HepG2 (cell line): ENCODE data around the gene PIH1D2. TPM values are rescaled to one million over a fixed set of nuclear protein-coding genes. Genes with fewer than 3 reads are reported as not detected.

ENCODE experiments used
- ATAD3A ChIP-seq: sonication (generic); formaldehyde crosslinking; IDR thresholded peaks from 2 replicates; pipeline ENCODE4 v1.4.0; 2020; ENCODE audit warnings: missing genetic modification reagents
- BATF2 ChIP-seq: sonication (generic); formaldehyde crosslinking; IDR thresholded peaks from 2 replicates; pipeline ENCODE4 v1.8.0; 2022; ENCODE audit warnings: mild to moderate bottlenecking, missing genetic modification reagents, moderate library complexity
- HNF4A ChIP-seq: sonication (generic); formaldehyde crosslinking; IDR thresholded peaks from 2 replicates; pipeline ENCODE4 v1.4.0; 2020; ENCODE audit warnings: missing genetic modification reagents
- HOXA5 ChIP-seq: sonication (generic); formaldehyde crosslinking; IDR thresholded peaks from 2 replicates; pipeline ENCODE4 v1.4.0; 2020; ENCODE audit warnings: missing genetic modification reagents
- HOXA7 ChIP-seq: sonication (generic); formaldehyde crosslinking; IDR thresholded peaks from 2 replicates; pipeline ENCODE4 v1.8.1; 2022; ENCODE audit warnings: mild to moderate bottlenecking, missing genetic modification reagents, moderate library complexity
- KLF13 ChIP-seq: sonication (generic); formaldehyde crosslinking; IDR thresholded peaks from 2 replicates; pipeline ENCODE4 v1.4.0; 2020; ENCODE audit warnings: mild to moderate bottlenecking, missing genetic modification reagents
- MXD3 ChIP-seq: IDR thresholded peaks from 2 replicates; pipeline ENCODE4 v1.6.1; 2016; ENCODE audit warnings: mild to moderate bottlenecking, missing biosample characterization, missing genetic modification reagents
- SOX13 ChIP-seq, 3 experiments: fragments of 450-650 bp in 1 of 3; sonication (generic) in 1 of 3; formaldehyde crosslinking in 1 of 3; IDR thresholded peaks in 2 of 3; conservative IDR thresholded peaks in 1 of 3; 2 replicates each; pipeline versions ENCODE4 v1.5.0 to v1.6.1; 2016 to 2020; ENCODE audit warnings: antibody characterized with exemption in 1 of 3, mild to moderate bottlenecking in 1 of 3, missing compliant biosample characterization in 1 of 3, missing genetic modification reagents in 1 of 3, moderate library complexity in 1 of 3
- TFAP4 ChIP-seq: sonication (generic); IDR thresholded peaks from 2 replicates; pipeline ENCODE4 v1.6.1; 2016; ENCODE audit warnings: low read depth, borderline replicate concordance
- USF2 ChIP-seq, 2 experiments: sonication (generic) in 1 of 2; formaldehyde crosslinking in 1 of 2; IDR thresholded peaks; 2 replicates each; pipeline versions ENCODE4 v1.5.1 to v1.6.1; 2011 to 2020; ENCODE audit warnings: borderline replicate concordance in 1 of 2, low read depth in 1 of 2, low read length in 1 of 2, mild to moderate bottlenecking in 1 of 2, missing genetic modification reagents in 1 of 2, moderate library complexity in 1 of 2
- YEATS4 ChIP-seq: sonication (generic); formaldehyde crosslinking; IDR thresholded peaks from 2 replicates; pipeline ENCODE4 v1.4.0; 2020; ENCODE audit warnings: missing genetic modification reagents, borderline replicate concordance
- ZFP1 ChIP-seq: IDR thresholded peaks from 2 replicates; pipeline ENCODE4 v1.6.1; 2016
- ZFP36L1 ChIP-seq: sonication (generic); formaldehyde crosslinking; IDR thresholded peaks from 2 replicates; pipeline ENCODE4 v1.8.0; 2022; ENCODE audit warnings: mild to moderate bottlenecking, missing genetic modification reagents, moderate library complexity
- ZNF256 ChIP-seq: sonication (generic); formaldehyde crosslinking; conservative IDR thresholded peaks from 2 replicates; pipeline ENCODE4 v1.4.0; 2020; ENCODE audit warnings: missing genetic modification reagents
- ZNF430 ChIP-seq: sonication (generic); formaldehyde crosslinking; IDR thresholded peaks from 2 replicates; pipeline ENCODE4 v1.9.0; 2021; ENCODE audit warnings: mild to moderate bottlenecking, missing genetic modification reagents
- ZNF629 ChIP-seq: sonication (generic); formaldehyde crosslinking; conservative IDR thresholded peaks from 2 replicates; pipeline ENCODE4 v1.5.0; 2020; ENCODE audit warnings: missing genetic modification reagents
- ZNF660 ChIP-seq: sonication (generic); formaldehyde crosslinking; IDR thresholded peaks from 2 replicates; pipeline ENCODE4 v1.5.1; 2020; ENCODE audit warnings: mild to moderate bottlenecking, low read depth, missing genetic modification reagents, borderline replicate concordance
- ZNF720 ChIP-seq: sonication (generic); formaldehyde crosslinking; IDR thresholded peaks from 2 replicates; pipeline ENCODE4 v1.4.0; 2020; ENCODE audit warnings: missing genetic modification reagents
- ZNF773 ChIP-seq: sonication (generic); formaldehyde crosslinking; IDR thresholded peaks from 2 replicates; pipeline ENCODE4 v1.4.0; 2020; ENCODE audit warnings: missing genetic modification reagents, borderline replicate concordance
- polyA plus RNA-seq, 8 experiments: library from polyadenylated mRNA; depleted of rRNA in 3 of 8; stranded (reverse) in 7 of 8; unstranded in 1 of 8; fragments of >200 nt; fragmentation: Illumina TruSeq in 4 of 8; extraction: Trizol in 4 of 8; gene quantifications; 2 replicates each; pipeline versions ENCODE4 v1.2.1 to v1.2.3, GENCODE V29; 2011 to 2016; ENCODE audit warnings: low read depth in 4 of 8, missing spikeins in 1 of 8, mixed read lengths in 1 of 8; ENCODE audit not compliant: insufficient read depth in 1 of 8
- total RNA-seq, 5 experiments: library from RNA; depleted of rRNA; stranded (reverse); fragments of >200 nt; fragmentation: Illumina TruSeq; extraction: Trizol; gene quantifications; 2 replicates each; pipeline ENCODE4 v1.2.3, GENCODE V29; 2016; ENCODE audit warnings: low read depth in 1 of 5
- TF ChIP-seq, protein P1 (sequence below): sonication (generic); formaldehyde crosslinking; IDR thresholded peaks from 2 replicates; pipeline ENCODE4 v1.4.0; 2020; ENCODE audit warnings: missing genetic modification reagents

The PIH1D2 gene
- total and polyA plus RNA-seq, 2 of the 13 experiments (the other 11 are each of a cell fraction or from before 2014, with no cell fraction given): 0.49 to 2.7 TPM

GRCh38 chr11:112024773-112025678 lies 48.8 kb downstream of the PIH1D2 start, which contains the start of gene DLAT (continued):
- TF ChIP-seq TFAP4 (no peak), ZNF720 (no peak), HOXA5 (CRISPR knock-in tag) (peak; percentile 89), BATF2 (peak; percentile 63; the same call in 1 of the 2 replicates), USF2 (IDR thresholded peaks at IDR 0.05; ENCODE audit: low read depth, low read length) (no peak), USF2 (CRISPR knock-in tag; IDR thresholded peaks at IDR 0.05; ENCODE audit: borderline replicate concordance) (0 out of 2 replicates have a peak, but pooled peaks have one; percentile 4), ZFP1 (no peak), ZNF660 (CRISPR knock-in tag) (no peak), HNF4A (peak; percentile 34), ZNF773 (CRISPR knock-in tag) (peak; percentile 77), SOX13 (IDR thresholded peaks at IDR 0.05) (0 out of 2 replicates have a peak, but pooled peaks have one; percentile 23), SOX13 (CRISPR knock-in tag; conservative IDR thresholded peaks at IDR 0.05 in 1 of 2, IDR thresholded peaks at IDR 0.05 in 1 of 2) (peak in 1 of 2 experiments; percentile 51; a peak in 2 of 4 replicates), HOXA7 (CRISPR knock-in tag) (no peak), MXD3 (CRISPR knock-in tag) (peak; percentile 67; the same call in 1 of the 2 replicates), ZNF629 (CRISPR knock-in tag) (0 out of 2 replicates have a peak, but pooled peaks have one; percentile 18), ZFP36L1 (CRISPR knock-in tag) (0 out of 2 replicates have a peak, but pooled peaks have one; percentile 56), ATAD3A (CRISPR knock-in tag) (no peak), YEATS4 (CRISPR knock-in tag) (peak; percentile 98), ZNF256 (CRISPR knock-in tag) (peak; percentile 43; the same call in 1 of the 2 replicates), KLF13 (CRISPR knock-in tag) (no peak), ZNF430 (CRISPR knock-in tag) (peak; percentile 65; the same call in 1 of the 2 replicates)
- TF ChIP-seq, protein P1, sequence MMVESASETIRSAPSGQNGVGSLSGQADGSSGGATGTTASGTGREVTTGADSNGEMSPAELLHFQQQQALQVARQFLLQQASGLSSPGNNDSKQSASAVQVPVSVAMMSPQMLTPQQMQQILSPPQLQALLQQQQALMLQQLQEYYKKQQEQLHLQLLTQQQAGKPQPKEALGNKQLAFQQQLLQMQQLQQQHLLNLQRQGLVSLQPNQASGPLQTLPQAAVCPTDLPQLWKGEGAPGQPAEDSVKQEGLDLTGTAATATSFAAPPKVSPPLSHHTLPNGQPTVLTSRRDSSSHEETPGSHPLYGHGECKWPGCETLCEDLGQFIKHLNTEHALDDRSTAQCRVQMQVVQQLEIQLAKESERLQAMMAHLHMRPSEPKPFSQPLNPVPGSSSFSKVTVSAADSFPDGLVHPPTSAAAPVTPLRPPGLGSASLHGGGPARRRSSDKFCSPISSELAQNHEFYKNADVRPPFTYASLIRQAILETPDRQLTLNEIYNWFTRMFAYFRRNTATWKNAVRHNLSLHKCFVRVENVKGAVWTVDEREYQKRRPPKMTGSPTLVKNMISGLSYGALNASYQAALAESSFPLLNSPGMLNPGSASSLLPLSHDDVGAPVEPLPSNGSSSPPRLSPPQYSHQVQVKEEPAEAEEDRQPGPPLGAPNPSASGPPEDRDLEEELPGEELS: peak; percentile 58
